HG03521 (cell line): ENCODE results near the gene SPANXN2.
"Not testable (repeated sequence)": the region's sequence is repeated elsewhere in the genome, so short reads cannot be mapped to it uniquely, and the experiment has no call there.

Experiments used
- ATAC-seq: cut with Tn5 transposase; IDR thresholded peaks from one replicate; pipeline ENCODE4 v1.9.1; 2021; ENCODE audit warnings: mild to moderate bottlenecking, moderate library complexity; ENCODE audit not compliant: unreplicated experiment

SPANXN2 gene, protein sequence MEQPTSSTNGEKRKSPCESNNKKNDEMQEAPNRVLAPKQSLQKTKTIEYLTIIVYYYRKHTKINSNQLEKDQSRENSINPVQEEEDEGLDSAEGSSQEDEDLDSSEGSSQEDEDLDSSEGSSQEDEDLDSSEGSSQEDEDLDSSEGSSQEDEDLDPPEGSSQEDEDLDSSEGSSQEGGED

DNA sequence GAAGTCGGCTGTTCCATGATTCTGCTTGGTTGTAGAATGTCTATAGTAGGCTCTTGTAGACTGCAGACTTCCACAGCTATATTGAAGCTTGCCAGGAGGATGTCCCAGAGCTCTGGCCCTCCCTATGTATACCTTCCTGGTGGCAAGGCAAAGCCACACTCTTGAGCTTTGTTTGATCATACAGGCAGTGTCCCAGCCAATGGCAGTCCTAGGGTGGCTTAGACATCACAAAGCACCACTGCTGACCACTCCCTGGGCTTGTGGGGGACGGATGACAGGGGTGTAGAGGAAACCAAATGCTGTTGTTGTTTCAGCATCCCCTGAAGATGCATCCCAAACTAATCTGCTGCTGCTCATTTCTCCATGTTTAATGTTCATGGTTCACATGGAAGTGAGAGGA is at the start of gene SPANXN2:
Gene SPANXN2 (minus strand): TSS at position 101 of the 400 bp plus-strand sequence. CDS start 84 bp downstream, at position 17.
- ATAC-seq: not testable (repeated sequence)

DNA sequence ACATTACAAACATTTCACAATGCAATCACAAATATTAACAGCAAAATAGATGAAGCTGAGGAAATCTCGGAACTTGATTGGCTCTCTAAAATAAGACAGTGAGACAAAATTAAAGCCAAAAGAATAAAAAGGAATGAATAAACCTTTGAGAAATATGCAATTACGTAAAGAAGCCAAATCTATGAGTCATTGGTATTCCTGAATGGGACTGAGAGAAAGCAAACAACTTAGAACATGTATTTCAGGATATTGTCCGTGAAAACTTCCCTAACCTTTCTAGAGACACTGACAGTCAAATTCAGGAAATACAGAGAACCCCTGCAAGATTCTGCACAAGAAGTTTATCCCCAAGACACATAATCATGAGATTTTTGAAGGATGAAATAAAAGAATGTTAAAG is 48.4 kb upstream of the SPANXN2 start:
- ATAC-seq: no peak

DNA sequence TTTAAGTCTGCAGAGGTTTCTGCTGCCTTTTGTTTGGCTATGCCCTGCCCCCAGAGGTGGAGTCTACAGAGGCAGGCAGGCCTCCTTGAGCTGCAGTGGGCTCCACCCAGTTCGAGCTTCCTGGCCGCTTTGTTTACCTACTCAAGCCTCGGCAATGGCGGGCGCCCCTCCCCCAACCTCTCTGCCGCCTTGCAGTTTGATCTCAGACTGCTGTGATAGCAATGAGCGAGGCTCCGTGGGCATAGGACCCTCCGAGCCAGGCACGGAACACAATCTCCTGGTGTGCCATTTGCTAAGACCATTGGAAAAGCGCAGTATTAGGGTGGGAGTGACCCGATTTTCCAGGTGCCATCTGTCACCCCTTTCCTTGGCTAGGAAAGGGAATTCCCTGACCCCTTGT is 47.2 kb upstream of the SPANXN2 start:
- not testable (repeated sequence) for ATAC-seq

DNA sequence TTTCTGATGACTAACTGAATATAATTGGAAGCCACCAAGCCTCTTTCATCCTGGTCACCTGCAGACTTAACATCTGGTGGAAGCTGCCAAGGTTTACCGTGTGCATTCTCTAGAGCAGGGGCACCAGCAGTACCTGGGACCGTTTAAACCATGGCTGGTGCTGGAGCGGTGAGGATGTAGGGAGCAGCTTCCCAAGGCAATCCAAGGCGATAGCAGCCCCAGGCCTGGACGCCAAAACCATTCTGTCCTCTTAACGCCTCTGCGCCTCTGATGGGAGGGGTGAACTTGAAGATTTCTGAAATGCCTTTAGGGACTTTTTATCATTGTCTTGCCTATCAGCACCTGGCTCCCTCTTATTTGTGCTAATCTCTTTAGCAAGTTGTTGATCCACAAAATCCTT is 37.3 kb upstream of the SPANXN2 start:
- ATAC-seq: no peak

DNA sequence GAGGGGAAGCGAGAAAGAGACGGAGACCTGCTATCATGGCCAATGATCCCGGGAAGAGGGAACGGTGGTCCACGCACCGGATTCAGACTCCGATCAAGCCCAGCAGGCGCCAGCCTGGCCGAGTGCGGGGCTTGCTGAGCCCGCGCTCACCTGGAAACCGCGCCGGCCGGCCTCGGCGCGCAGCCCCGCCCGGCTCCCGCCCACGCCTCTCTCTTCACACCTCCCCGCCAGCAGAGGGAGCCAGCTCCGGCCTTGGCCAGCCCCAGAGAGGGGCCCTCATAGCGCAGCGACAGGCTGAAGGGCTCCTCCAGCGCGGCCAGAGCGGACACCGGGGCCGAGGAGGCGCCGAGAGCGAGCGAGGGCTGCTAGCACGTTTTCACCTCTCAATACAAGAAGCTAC is 36.8 kb upstream of the SPANXN2 start:
- no peak for ATAC-seq

DNA sequence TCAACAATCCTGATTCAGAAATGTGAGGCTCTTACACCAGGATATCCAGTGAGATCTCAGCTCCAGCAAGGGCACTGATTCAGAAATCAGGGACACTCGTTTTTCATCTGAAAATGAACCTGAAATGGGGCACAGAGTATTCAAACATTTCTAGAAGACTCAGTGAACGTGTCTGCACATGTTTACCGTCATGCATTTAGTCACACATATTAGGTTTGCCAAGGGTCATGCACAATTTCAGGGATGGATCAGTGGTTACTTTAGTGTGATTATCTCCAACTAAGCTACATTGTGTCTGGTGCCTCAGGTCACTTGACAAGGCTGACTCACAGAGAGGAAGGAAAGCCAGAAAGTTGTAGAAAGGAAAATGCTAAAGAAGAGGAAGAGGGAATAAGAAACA is 33.6 kb upstream of the SPANXN2 start:
- ATAC-seq: no peak

DNA sequence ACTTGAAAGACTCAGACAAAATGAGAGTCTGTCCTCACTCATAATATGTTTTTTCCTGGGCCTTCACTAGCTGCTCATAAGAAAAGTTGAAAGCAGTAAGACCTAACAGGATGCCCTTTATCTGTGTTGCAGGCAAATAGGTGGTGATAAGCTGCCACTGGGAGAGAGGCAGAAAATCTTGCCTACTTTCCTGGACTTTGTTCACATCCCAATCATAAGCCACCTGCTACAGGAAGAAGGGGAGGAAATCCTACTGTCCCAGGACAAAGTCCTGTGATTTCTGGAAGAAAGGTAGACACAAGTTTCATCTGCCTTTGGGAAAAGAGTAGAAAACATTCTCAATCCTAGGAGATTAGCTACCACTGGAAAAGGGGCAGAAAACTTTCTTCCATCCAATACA is 13.3 kb upstream of the SPANXN2 start:
- no peak for ATAC-seq

DNA sequence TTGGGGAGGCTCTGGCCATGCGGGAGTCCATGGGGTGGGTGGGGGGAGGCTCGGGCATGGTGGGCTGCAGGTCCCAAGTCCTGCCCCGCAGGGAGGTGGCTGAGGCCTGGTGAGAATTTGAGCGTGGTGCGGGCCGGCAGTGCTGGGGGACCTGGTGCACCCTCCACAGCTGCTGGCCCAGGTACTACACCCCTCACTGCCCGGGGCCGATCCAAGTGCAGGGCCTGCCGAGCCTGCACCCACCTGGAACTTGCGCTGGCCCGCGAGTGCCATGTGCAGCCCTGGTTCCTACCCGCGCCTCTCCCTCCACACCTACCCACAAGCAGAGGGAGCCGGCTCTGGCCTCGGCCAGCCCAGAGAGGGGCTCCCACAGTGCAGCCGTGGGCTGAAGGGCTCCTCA is 5.7 kb upstream of the SPANXN2 start:
- ATAC-seq: no peak

DNA sequence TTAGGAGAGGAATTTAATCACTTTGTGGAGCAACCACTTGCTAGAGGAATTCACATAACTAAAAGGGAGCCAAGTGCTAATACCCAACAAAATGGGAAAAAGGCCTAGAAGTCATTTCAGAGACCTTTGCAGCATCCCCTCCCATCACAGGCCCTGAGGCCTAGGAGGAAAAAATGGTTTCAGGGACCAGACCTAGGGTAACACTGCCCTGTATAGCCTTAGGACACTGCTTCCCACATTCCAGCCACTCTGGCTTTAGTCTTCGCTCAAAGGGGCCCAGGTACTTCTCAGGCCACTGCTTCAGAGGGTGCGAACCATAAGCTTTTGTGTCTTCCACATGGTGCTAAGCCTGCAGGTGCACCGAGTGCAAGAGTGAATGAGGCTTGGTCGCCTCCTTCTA is 19.1 kb downstream of the SPANXN2 start:
- no peak for ATAC-seq

DNA sequence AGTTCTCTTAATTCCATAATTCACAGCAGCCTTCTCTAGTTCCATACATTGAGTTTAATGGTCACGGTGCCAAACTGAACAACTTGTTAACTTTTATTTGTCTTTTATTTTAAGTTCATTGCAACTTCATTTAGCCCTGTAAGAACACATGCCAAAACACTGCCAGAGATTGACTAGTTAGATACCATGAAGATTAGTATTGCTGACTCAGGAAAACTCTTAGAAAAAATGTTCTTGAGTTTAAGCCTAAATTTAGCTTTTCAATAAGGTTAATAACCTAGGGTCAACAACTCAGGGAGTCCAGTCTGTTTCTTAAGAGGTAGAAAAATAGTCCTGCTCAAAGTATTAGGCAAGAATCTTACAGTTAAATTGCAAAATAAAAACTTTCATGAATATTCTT is 25.7 kb downstream of the SPANXN2 start:
- ATAC-seq: no peak

DNA sequence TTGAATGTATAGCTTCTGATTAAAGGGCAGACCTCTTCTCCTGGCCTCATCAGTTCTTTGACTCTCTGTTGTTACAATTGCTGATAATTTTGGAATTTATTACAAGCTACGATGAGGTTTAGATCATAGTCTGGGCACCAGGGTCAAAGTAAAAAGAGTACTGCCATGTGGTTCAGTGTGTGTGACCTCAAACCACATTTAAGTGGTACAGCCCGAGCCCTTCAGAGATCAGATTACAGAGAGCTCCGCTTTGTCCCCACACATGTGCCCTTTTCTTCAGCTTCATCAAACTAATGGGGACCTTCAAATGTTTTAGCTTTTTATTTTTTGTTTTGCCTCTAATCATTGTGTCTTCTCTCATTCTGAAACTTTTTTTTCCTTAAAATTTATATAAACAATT is 37.1 kb downstream of the SPANXN2 start:
- ATAC-seq: no peak

DNA sequence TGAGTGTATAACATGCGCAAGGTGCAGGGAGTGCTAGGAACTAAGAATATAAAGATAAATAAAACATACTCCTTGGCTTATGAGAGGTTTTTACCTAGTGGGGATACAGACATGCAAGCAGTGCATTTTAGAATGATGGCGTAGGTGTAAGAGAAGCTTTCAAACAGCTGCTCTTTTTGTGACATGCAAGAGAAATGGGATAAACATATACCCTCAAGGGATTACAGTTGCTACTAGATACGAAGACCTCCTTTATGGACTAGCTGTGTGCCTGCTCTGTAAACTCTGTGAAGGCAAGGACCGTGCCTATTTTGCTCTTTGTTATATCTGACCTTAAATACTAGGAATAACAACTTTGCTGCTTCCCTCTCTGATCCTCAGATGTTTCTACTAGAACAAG is 45.6 kb downstream of the SPANXN2 start:
- no peak for ATAC-seq

DNA sequence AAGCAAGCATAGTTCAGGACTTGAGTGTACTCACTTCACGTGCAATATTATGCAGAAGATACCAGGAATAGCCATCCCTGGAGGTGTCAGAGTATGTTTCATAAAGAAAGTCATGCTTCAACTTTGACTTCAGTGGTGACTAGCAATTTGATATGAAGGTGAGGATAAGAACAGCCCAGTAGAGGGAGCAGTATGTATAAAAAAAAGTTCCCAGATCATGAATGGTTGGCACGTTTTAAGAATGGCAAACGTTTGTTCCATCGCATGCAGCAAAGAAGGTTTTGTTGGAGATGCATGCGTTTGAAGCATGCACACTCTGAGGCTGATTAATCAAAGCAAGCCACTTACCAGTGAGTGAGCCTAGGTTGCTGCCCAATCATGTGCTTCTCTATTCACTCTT is 51.2 kb downstream of the SPANXN2 start:
- no peak for ATAC-seq

DNA sequence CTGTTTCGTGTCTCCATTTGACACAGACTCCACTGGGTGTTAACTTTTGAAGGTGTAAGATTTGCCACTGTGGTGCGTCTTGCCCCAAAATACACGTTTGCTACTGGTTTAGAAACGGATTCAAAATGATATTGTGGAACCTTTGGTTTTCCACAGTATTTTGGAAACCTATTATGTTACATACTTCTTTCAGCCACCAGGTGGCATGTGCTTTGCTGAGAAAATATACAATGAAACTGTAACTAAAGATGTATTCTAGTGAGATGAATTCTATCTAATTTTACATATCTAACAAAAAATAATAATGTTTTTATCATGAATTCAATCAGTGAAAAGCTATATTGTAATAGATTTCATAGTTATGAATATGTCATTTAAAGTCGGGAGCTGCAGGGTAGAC is 56.2 kb downstream of the SPANXN2 start:
- ATAC-seq: no peak

DNA sequence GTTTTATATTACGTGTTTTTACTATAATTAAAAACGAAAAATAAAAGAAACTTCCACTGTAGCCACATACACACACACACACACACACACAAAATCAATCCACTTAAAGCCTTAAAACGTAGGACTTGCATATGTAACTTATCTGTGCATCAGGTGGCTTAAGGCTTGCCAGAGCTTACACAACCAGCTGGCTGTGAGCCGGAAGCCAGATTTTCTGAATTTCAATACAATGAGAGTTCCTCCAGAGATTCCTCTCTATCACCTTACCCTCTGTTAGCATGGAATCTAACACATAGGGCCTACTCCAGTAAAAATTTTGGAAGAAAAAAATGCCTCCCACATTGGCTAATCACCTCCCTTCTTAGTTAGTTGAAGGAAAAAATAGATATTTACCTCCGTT is 56.8 kb downstream of the SPANXN2 start:
- ATAC-seq: no peak
